NCI-H446 treated with DMSO at 0.1 percent for 48 hours (cell line): ENCODE data around the gene GLOD5.
"Not testable (repeated sequence)": the region's sequence is repeated elsewhere in the genome, so short reads cannot be mapped to it uniquely, and the experiment has no call there.

Source experiments
- DNase-seq: peaks from one replicate; lab custom pipeline; 2025; lab: John Stamatoyannopoulos, UW

GLOD5 gene

DNA sequence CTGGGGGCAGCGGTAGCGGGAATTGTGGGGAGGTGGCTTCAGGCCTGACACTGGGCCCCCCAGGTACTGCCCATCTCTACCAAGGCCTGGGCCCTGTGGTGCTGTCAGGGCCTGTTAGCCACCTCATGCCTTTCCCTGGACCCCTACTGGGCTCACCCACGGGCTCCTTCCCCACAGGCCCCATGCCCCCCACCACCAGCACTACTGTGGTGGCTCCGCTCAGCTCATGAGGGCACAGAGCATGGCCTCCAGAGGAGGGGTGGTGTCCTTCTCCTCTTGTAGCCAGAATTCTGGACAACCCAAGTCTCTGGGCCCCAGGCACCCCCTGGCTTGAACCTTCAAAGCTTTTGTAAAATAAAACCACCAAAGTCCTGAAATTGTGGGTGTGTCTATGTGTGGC lies 32.4 kb downstream of the GLOD5 start:
- DNase-seq: no peak

DNA sequence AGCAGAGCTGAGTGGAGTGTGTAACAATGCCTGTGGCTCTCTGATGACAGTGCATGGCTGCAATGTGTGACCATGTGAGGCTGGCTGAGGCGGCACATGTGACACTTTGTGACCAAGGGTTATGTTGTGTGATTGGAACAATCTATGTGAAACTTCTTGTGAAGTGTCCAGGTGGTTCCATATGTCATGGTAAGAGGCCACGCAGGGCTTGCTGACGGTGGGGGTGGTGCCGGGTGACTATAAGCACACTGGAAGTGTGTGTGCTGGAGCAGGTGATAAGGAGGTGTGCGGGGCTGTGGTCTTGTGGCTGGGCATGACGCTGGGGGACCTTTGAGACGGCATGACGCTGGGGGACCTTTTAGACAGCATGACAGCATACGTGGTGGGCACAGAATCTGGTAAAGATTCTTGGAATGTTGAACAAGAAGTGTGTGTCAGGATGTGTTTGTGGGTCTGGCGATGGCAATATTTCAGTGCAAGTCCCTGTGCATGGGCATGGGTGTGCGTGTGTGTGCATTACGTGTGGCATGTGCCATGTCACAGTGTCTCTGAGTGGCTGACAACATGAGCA lies 32.9 kb downstream of the GLOD5 start:
- DNase-seq: no peak

DNA sequence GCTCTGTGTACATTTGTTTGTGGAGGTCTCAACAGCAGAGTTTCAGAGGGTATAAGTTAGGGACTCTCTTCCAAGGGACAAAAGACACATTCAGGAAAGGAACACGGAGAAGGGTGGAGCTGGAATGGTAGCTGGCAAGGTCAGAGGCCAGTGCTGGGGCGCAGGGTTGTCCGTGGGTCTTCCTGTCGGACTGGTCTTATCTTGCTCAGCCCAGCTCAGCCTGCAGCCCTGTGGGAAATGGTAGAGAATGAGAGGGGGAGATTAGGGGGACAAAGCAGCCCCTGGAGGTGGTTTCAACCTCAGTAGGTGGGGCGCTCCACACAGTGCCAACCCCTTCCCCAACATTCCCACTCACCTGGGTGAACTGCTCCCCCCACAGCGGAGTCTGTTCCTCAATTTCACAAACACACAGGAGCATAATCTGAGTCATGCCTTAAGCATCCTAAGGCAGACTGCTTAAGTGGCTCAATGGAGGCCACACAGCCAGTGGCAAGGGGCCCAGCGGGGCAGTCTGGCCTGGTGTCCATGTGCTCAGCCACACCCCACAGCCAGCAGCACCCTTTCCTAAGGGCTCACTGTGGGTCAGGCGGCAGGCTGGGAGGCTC lies 33.5 kb downstream of the GLOD5 start:
- no peak for DNase-seq

DNA sequence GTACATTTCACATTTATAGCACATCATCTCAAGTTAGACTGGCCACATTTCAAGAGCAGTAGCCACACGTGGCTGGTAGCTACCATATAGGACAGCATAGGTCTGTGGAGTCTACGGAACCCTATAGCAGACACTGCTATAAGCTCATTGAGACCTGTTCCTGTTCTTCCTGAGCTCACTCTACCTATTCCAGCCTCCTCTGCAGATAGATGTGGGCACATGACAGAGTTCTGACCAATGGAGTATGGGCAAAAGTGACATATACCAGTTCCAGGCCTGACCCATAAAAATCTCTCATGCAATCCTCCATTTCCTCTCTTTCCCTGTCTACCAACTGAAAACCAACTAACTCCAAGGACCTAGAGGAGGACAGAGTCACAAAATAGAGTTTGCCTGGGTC lies 36.8 kb downstream of the GLOD5 start:
- DNase-seq: no peak

DNA sequence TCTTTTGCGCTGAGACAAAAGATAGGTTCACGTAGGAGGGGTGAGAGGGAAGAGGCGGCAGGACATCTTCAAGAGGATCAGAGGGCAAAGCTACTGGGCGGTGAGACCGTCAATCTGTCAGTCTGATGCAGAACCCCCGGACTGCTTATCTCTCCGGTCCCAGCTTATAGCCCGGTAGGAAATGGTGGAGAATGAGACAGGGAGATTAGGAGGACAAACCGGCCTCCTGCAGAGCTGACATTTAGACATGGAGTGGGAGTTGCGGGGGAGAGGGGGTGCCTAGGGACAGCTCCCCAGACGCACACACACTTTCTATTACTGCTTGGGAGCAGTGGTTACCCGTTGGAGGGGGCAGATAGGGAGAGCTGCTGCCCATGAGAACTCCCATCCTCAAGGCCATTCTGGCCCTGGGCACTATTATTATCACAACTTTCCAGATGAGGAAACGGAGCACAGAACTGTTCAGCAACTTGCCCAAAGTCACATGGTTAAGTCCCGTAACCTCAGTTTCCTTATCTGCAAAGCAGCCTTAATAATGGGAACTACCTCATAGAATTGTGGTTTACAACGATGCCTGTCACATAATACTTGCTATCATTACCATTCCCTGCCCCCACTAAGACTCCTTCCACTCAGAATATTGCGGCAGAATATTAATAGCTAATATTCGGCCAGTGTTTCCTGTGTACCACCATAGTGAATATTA lies 39.2 kb downstream of the GLOD5 start:
- DNase-seq: no peak

DNA sequence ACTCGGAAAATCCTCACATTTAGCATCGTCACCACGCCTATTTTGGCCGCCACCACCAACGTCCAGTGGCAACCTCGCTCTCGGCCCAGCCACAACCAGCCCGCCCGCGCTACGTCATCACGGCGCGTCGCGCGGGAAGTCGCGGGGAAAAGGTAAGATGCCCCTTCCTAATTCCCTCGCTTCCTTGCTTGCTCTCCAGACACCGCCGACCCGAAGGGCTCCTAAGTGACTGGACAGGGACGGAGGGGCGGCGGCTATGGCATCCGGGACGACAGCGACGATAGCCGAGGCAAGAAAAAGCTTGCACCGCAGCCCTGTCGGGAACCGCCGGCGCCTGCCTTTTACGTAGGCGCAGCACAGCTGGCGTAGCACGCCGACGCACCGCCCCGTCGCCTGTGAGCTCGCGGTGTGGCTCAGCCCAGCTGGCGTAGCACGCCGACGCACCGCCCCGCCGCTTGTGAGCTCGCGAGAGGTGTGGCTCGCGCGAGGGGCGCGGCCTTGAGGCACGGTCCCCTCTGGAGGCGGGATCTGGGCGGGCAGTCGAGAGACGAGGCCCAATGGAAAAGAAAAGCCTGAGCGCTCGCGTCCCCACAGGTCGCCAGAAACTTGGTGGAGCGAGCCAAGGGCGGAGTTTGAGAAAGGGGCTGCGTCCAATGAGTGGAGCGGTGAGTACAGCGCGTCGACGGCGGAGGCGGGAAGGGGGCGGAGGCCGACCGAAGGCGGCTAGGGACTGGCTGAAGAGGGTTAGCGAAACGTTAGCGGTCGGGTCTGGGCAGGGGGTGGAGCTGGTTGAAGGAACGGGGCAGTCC lies 39.9 kb downstream of the GLOD5 start, which contains the start of gene HDAC6:
Gene HDAC6, plus strand, starts transcription at position 788 of the 809 bp plus-strand sequence. CDS start 626 bp downstream, outside the sequence.
- DNase-seq: peak; percentile 95

DNA sequence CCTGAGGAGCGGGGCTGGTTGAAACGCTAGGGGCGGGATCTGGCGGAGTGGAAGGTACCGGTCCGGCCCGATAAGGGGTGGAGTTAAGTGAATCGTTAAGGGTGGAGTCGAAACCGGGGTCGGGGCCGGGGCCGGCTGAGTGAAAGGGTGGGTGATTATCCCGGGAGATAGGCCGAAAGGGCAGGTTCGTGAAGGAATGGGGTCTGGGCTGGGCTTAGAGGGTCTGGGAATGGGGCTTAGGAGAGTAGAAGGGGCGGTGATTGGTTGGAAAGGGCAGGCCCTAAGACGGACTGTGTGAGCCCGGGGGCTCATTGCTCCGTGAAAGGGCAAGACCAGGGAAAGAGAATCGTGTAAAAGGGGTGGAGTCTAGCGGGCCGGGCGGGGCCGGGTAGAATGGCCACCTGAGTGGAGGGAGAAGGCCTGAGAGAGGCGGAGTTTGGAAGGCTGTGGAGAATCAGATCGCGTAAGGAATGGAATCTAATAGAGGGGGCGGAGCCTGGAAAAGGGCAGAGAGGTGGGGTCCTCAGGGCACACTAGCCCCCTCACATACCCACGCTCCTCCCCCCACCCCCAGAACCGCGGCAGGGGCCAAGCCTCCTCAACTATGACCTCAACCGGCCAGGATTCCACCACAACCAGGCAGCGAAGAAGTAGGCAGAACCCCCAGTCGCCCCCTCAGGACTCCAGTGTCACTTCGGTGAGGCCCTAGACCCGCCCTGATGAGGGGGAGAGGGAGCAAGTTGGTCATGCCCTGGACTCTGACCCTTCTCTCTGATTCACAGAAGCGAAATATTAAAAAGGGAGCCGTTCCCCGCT lies 40.8 kb downstream of the GLOD5 start:
- peak; percentile 62 for DNase-seq

DNA sequence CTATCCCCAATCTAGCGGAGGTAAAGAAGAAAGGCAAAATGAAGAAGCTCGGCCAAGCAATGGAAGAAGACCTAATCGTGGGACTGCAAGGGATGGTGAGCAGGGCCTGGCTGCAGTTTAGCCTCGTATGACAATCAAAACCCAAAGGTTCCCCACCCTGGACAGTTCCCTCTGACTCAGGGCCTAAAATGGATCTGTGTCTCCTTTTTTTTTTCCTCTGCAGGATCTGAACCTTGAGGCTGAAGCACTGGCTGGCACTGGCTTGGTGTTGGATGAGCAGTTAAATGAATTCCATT lies 41.3 kb downstream of the GLOD5 start:
- no peak for DNase-seq

DNA sequence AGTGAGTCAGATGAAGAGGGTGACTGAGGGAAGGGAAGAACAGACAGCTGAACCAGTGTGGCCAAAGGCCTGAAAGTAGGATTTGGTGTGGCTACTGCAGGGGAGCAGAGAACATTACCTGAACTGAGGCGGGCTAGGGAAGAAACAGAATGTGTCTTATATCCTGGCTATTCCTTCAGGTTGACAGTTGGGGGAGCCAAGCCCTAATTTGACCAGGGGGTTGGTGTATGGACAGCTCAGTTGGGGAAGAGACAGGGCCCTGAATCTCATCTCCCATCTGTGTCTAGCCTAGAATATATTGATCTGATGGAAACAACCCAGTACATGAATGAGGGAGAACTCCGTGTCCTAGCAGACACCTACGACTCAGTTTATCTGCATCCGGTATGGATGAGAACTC lies 44.5 kb downstream of the GLOD5 start:
- no peak for DNase-seq

DNA sequence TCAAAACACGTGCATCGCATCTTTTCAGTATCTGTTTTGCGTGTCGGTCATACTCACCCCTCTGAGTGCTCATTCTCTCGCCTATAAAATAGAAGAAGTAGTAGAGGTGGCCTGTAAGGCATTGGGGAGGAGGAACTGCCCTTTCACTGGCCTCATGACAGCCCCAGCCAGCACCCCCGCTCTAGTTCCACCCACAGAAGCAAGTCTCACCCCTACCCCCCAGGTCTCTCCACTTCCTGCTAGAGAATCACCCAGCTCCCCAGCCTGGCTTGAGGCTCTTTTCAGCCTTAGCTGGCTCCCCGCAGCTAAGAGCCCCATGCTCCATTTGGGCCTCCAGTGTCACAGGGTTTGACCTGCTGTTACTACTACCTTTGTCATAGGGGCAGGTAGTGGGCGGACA lies 52.1 kb downstream of the GLOD5 start:
- no peak for DNase-seq

DNA sequence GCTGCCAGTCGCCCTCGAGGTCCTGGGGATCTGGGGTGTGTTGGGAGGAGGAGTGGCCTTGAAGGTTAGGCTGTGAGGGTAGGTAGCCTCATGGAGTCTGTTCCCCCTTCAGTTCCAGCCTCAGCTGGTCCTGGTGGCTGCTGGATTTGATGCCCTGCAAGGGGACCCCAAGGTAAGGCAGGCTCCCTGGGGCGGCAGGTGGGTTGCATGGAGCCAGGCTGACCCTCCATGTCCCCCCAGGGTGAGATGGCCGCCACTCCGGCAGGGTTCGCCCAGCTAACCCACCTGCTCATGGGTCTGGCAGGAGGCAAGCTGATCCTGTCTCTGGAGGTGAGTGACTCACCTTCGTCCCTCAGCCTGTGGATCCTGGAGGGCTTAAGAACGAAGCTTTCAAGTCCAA lies 53.2 kb downstream of the GLOD5 start:
- DNase-seq: no peak

DNA sequence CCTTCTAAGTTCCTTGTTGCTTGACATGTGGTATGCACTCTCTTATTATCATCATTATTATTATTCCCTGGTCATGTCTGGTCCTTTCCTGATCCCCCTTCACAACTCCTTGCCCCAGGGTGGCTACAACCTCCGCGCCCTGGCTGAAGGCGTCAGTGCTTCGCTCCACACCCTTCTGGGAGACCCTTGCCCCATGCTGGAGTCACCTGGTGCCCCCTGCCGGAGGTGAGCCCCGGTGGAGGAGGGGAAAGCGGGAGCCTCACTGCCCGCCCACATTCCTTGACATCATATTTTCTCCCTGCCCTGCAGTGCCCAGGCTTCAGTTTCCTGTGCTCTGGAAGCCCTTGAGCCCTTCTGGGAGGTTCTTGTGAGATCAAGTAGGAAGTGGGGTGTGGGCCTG lies 53.7 kb downstream of the GLOD5 start:
- no peak for DNase-seq

DNA sequence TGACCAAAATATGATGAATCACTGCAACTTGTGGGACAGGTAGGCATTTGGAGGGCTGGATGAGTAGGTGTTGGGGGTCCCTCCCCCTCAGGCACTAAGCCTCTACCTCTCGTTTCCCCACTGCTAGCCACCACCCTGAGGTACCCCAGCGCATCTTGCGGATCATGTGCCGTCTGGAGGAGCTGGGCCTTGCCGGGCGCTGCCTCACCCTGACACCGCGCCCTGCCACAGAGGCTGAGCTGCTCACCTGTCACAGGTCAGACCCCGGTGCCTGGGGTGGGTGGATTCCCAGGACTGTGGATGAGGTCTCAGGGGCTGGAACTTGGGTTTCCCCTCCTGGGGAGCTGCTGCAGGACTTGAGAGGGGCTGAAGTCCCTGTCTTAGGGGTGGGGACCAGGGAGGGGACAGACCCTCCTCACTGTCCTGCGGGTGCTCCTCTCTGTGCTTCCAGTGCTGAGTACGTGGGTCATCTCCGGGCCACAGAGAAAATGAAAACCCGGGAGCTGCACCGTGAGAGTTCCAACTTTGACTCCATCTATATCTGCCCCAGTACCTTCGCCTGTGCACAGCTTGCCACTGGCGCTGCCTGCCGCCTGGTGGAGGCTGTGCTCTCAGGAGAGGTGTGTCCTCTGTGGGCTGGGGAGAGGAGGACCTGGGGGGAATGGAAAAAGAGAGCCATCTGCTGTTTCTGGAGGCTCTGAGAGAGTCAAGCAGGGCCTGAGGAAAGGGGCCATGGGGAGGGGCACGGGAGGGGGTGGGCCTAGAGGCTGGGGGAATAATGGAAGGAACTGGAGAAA lies 54.7 kb downstream of the GLOD5 start:
- DNase-seq: no peak

DNA sequence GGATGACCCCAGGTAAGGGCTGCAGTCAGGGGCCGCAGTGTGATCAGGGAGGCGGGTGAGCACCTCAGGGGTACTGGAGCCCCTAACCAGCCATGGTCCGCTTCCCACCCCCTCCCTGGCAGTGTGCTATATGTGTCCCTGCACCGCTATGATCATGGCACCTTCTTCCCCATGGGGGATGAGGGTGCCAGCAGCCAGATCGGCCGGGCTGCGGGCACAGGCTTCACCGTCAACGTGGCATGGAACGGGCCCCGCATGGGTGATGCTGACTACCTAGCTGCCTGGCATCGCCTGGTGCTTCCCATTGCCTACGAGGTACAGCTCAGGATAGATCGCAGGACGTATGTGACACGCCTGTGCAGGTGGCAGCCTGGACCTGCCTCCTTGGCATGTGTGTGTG lies 56.6 kb downstream of the GLOD5 start:
- no peak for DNase-seq

DNA sequence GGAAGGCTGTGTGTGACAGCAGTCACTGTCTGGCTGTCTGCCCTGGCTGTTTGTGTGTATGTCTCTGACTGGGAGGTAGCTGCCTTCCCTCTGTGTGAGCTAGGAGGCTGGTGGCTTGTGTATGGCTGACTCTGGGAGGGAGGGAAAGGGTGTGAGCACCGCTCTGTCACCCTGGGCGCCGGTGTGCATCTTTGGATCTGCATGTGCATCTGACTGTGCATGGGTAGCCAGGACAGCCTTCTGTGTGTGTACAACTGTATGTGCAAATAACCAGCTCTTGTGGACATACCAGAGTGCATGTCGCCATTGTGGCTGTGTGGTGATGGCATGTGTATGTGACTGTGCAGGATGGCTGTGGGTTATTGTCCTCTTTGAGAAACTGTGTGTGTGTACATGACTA lies 57.3 kb downstream of the GLOD5 start:
- DNase-seq: no peak

DNA sequence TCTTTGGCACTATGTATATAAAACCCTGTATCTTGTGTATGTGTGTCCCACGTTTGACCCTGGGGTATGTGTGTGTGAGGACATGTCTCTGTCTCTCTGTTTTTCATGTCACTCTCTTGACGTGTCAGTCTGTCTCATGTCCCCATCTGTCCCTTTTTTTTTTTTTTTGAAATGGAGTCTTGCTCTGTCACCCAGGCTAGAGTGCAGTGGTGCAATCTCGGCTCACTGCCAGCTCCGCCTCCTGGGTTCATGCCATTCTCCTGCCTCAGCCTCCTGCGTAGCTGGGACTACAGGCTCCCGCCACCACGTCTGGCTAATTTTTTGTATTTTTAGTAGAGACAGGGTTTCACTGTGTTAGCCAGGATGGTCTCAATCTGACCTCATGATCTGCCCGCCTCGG lies 57.8 kb downstream of the GLOD5 start:
- not testable (repeated sequence) for DNase-seq

DNA sequence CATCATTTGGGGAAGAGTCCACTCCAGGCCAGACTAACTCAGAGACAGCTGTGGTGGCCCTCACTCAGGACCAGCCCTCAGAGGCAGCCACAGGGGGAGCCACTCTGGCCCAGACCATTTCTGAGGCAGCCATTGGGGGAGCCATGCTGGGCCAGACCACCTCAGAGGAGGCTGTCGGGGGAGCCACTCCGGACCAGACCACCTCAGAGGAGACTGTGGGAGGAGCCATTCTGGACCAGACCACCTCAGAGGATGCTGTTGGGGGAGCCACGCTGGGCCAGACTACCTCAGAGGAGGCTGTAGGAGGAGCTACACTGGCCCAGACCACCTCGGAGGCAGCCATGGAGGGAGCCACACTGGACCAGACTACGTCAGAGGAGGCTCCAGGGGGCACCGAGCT lies 61.5 kb downstream of the GLOD5 start:
- DNase-seq: no peak
